Right lobe of liver (tissue), 6 donors: ENCODE data around the gene AFAP1. TPM values are rescaled to one million over a fixed set of nuclear protein-coding genes. Genes with fewer than 3 reads are reported as not detected.

Experiments used
- ATAC-seq, 4 donors: fragments of 200-7000 bp; cut with Tn5 transposase; one replicate each; pipeline ENCODE4 v1.9.1; 2020; ENCODE audit warnings: mild to moderate bottlenecking in 4 of 4, moderate library complexity in 4 of 4
- DNase-seq, 3 donors: peaks; one replicate each; pipeline ENCODE4 v3.0.0-alpha.2; 2020
- H3K27ac ChIP-seq, 3 donors: fragments of 200-600 bp; one replicate each; pipeline ENCODE4 v1.8.0; 2022
- H3K27me3 ChIP-seq, 2 donors: fragments of 200-600 bp; one replicate each; pipeline ENCODE4 v1.8.0; 2022
- H3K36me3 ChIP-seq, 4 donors: fragments of 200-600 bp; sonication (generic) in 1 of 4; one replicate each; pipeline versions ENCODE4 v1.5.1 to v1.8.0; 2017 to 2022; ENCODE audit warnings: control low read depth in 1 of 4
- H3K4me1 ChIP-seq, 4 donors: fragments of 200-600 bp; sonication (generic) in 1 of 4; one replicate each; pipeline versions ENCODE4 v1.5.1 to v1.8.0; 2017 to 2022; ENCODE audit warnings: control low read depth in 1 of 4
- H3K4me3 ChIP-seq, 3 donors: fragments of 200-600 bp; one replicate each; pipeline ENCODE4 v1.8.0; 2022
- H3K9me3 ChIP-seq, 4 donors: fragments of 200-600 bp; sonication (generic) in 1 of 4; one replicate each; pipeline versions ENCODE4 v1.5.1 to v1.8.0; 2017 to 2022; ENCODE audit warnings: control low read depth in 1 of 4
- CTCF ChIP-seq, 4 donors: fragments of 200-600 bp in 3 of 4; fragments of 450-650 bp in 1 of 4; IDR thresholded peaks; one replicate each; pipeline versions ENCODE4 v1.5.1 to v1.8.0; 2016 to 2022; ENCODE audit warnings: antibody characterized with exemption in 4 of 4, mild to moderate bottlenecking in 2 of 4
- POLR2A ChIP-seq: fragments of 450-650 bp; IDR thresholded peaks from one replicate; pipeline ENCODE4 v1.6.1; 2017; ENCODE audit warnings: antibody characterized with exemption, mild to moderate bottlenecking
- whole genome bisulfite sequencing: methylation state at CpG from one replicate; pipeline ENCODE4 v1.1.6; 2018; ENCODE audit warnings: low coverage, low lambda C conversion rate; ENCODE audit not compliant: insufficient coverage; ENCODE audit errors: missing lambda C conversion rate; 5-methylcytosine and 5-hydroxymethylcytosine counted together
- intact Hi-C, 2 donors: fragments of 100-400 bp; cut with DNase I; formaldehyde crosslinking; loops; one replicate each; pipeline versions ENCODE4 v1.11.2 to v1.14.1; 2022
- total RNA-seq, 6 experiments: library from RNA; depleted of rRNA in 2 of 6; stranded (reverse); fragments of >200 nt in 2 of 6; fragmentation: NEBNext Ultra II Directional in 3 of 6; extraction: Animal tissue kit (Norgen Biotek cat#: 25700) in 3 of 6; gene quantifications; one replicate each; pipeline versions ENCODE4 v1.1.0 to v1.2.4, GENCODE V29; 2016 to 2023
- donor health status: DM: no; HTN: yes; CAD: no.
- donor health status: DM: no; HTN: no; CAD: no.
- donor health status: DM: no; HTN: no; CAD: no.
- donor health status: DM: no; HTN: yes; CAD: no.
- donor health status: DM: no; HTN: yes; CAD: no.

The AFAP1 gene
- total RNA-seq, 6 experiments from 2014 or later, result 0.95 to 3.1 (median 1.9) TPM

GRCh38 chr4:7828011-7828720 is 111.5 kb downstream of the AFAP1 start:
- H3K27ac ChIP-seq, result peak overlapping the region; percentile 15 to 65 (median 51)
- intact Hi-C loops, result no loop called here
- H3K9me3 ChIP-seq, result no peaks in the 10 kb centered on the region
- WGBS, result 33% methylated on average over 5 of the region's 13 CpGs
- no peaks in the 10 kb centered on the region for H3K36me3 ChIP-seq
- TF ChIP-seq CTCF (IDR thresholded peaks at IDR 0.05) (no peak), POLR2A (no peak)
- H3K27me3 ChIP-seq, result no peaks in the 10 kb centered on the region
- DNase-seq (no peak), ATAC-seq (peak; percentile 76 to 92 (median 89))
- H3K4me1 ChIP-seq, result peaks cover 0 to 4% (median 0%) of the 10 kb centered on the region in 4 donors
- H3K4me3 ChIP-seq, result no peak overlapping the region

DNA sequence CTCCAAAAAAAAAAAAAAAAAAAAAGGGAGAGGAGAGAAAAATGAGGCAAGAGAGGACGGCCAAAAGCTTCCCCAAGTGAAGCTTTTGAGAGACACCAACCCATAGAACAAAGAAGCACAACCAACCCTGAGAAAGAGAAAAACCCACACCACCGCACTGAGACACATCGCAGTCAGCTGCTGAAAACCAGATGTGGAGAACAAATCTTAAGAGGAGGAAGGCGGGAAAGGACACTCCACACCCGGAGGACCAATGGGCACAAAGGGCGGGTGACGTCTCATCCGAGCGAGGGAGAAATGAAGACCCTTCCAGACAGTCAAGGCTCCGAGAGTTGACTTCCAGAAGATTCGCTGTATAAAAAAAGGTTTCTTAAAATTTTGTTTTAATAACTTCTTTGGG is 112.1 kb downstream of the AFAP1 start:
- DNase-seq (no peak), ATAC-seq (no peak)
- Histone ChIP-seq H3K27me3 (no peaks in the 10 kb centered on the region), H3K36me3 (no peaks in the 10 kb centered on the region), H3K4me3 (no peak overlapping the region), H3K4me1 (peaks cover 0 to 4% (median 0%) of the 10 kb centered on the region in 4 donors), H3K27ac (peak overlapping the region in 2 of 3 donors; percentile 24 to 54), H3K9me3 (no peaks in the 10 kb centered on the region)
- no peak for TF ChIP-seq CTCF (IDR thresholded peaks at IDR 0.05)
- no peak for TF ChIP-seq POLR2A
- intact Hi-C loops, result no loop called here
- 80% methylated on average over 11 of the region's 11 CpGs for WGBS

DNA sequence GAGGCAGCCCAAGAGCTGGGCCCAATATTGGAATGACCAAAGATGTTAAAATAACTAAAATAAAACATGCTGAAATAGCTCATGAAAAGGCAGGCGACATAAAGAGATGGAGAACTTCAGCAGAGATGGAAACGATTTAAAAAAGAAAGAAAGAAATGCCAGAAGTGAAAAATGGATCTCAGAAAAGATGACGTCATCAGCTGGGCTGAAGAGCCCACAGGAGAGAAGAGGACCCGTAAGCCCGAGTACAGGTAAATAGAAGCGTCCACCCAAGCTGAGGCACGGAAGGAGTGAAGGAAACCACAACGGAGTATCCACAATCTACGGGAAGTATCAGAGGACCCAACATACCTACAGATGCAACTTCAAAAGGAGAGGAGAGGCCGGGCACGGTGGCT is 112.8 kb downstream of the AFAP1 start:
- no peaks in the 10 kb centered on the region for H3K27me3 ChIP-seq
- DNase-seq (no peak), ATAC-seq (no peak)
- no peaks in the 10 kb centered on the region for H3K9me3 ChIP-seq
- no peaks in the 10 kb centered on the region for H3K36me3 ChIP-seq
- H3K27ac ChIP-seq, result no peak overlapping the region
- H3K4me1 ChIP-seq, result peaks cover 0 to 4% (median 0%) of the 10 kb centered on the region in 4 donors
- TF ChIP-seq CTCF (IDR thresholded peaks at IDR 0.05), result no peak
- no peak for TF ChIP-seq POLR2A
- no peak overlapping the region for H3K4me3 ChIP-seq
- WGBS, result 86% methylated on average over 8 of the region's 11 CpGs
- intact Hi-C loops, result no loop called here

GRCh38 chr4:7826176-7826908 is 113.3 kb downstream of the AFAP1 start:
- intact Hi-C loops, result no loop called here
- no peak for DNase-seq

More at GRCh38 chr4:7826176-7826908, 113.3 kb downstream of the AFAP1 start:
- no peak overlapping the region for H3K4me3 ChIP-seq
- H3K27me3 ChIP-seq, result no peaks in the 10 kb centered on the region
- WGBS, result 82% methylated on average over 5 of the region's 12 CpGs
- TF ChIP-seq CTCF (IDR thresholded peaks at IDR 0.05), result no peak
- no peak for ATAC-seq
- H3K36me3 ChIP-seq, result no peaks in the 10 kb centered on the region
- H3K9me3 ChIP-seq, result no peaks in the 10 kb centered on the region
- no peak overlapping the region for H3K27ac ChIP-seq
- peaks cover 0 to 4% (median 0%) of the 10 kb centered on the region in 4 donors for H3K4me1 ChIP-seq
